Stomach (tissue), 9 donors: Measurements from ENCODE around the gene SKOR1. TPM values are rescaled to one million over a fixed set of nuclear protein-coding genes. Genes with fewer than 3 reads are reported as not detected.
A peak's percentile ranks its signal among the peaks of the same experiment; 100 is the strongest.

ENCODE experiments used
- DNase-seq, 2 donors: peaks; one replicate each; pipeline versions ENCODE4 v3.0.0 to v3.0.0-alpha.2; 2013 to 2019
- H3K27ac ChIP-seq, 5 donors: fragments of 200-600 bp in 4 of 5; sonication (generic) in 4 of 5; one replicate each; pipeline ENCODE4 v1.5.1; 2013 to 2019; ENCODE audit warnings: mild to moderate bottlenecking in 1 of 5, moderate library complexity in 1 of 5
- H3K27me3 ChIP-seq, 3 donors: fragments of 200-600 bp; sonication (generic); one replicate each; pipeline ENCODE4 v1.5.1; 2017 to 2019; ENCODE audit warnings: mixed run types in 1 of 3
- H3K36me3 ChIP-seq, 4 donors: fragments of 200-600 bp; sonication (generic); 1 replicate in 3 of 4; 2 replicates in 1 of 4; pipeline ENCODE4 v1.5.1; 2016 to 2019
- H3K4me1 ChIP-seq, 4 donors: fragments of 200-600 bp; sonication (generic); one replicate each; pipeline ENCODE4 v1.5.1; 2016 to 2019
- H3K4me3 ChIP-seq, 4 donors: fragments of 200-600 bp; sonication (generic) in 3 of 4; one replicate each; pipeline ENCODE4 v1.5.1; 2016 to 2019; ENCODE audit warnings: mild to moderate bottlenecking in 1 of 4
- H3K9me3 ChIP-seq, 4 donors: fragments of 200-600 bp; sonication (generic); one replicate each; pipeline ENCODE4 v1.5.1; 2016 to 2019
- EP300 ChIP-seq: sonication (generic); formaldehyde crosslinking; IDR thresholded peaks from one replicate; pipeline ENCODE4 v1.6.1; 2017; ENCODE audit warnings: antibody characterized with exemption
- POLR2A ChIP-seq, 4 donors: fragments of 450-650 bp; IDR thresholded peaks; one replicate each; pipeline ENCODE4 v1.6.1; 2016; ENCODE audit warnings: antibody characterized with exemption in 4 of 4, control low read depth in 2 of 4, mild to moderate bottlenecking in 1 of 4, moderate library complexity in 1 of 4
- POLR2AphosphoS5 ChIP-seq, 3 donors: sonication (generic); formaldehyde crosslinking; IDR thresholded peaks; one replicate each; pipeline ENCODE4 v1.6.1; 2016; ENCODE audit warnings: antibody characterized with exemption in 3 of 3
- WGBS, 5 donors: extraction: QIAGEN DNeasy Blood & Tissue Kit in 3 of 5; methylation state at CpG; one replicate each; pipeline versions ENCODE4 v1.1.5 to v1.1.7; 2013 to 2018; 5-methylcytosine and 5-hydroxymethylcytosine counted together
- intact Hi-C: fragments of 100-400 bp; cut with DNase I; formaldehyde crosslinking; loops from one replicate; pipeline ENCODE4 v1.15.1; 2023; ENCODE audit warnings: low total_unique reads
- polyA plus RNA-seq, 3 donors: library from polyadenylated mRNA; stranded (reverse); fragments of 200-250 nt; gene quantifications; one replicate each; pipeline ENCODE4 v1.2.3, GENCODE V29; 2013
- total RNA-seq, 5 donors: library from RNA; depleted of rRNA; stranded (reverse); fragments of >200 nt; gene quantifications; one replicate each; pipeline versions ENCODE4 v1.1.0 to v1.2.3, GENCODE V29; 2014 to 2016
- TF ChIP-seq, protein P1 (sequence below), 7 experiments: fragments of 450-650 bp in 4 of 7; fragments of 200-600 bp in 3 of 7; sonication (generic) in 3 of 7; IDR thresholded peaks; one replicate each; pipeline ENCODE4 v1.5.1; 2016 to 2019; ENCODE audit warnings: antibody characterized with exemption in 7 of 7, control low read depth in 2 of 7, mild to moderate bottlenecking in 1 of 7
- donor health status: healthy with polysubstance abuse.
- donor health status: Bipolar disorder and iron deficiency.
- donor health status: healthy.

The SKOR1 gene
- total and polyA plus RNA-seq, 8 donors: 0.14 to 5.8 (median 0.69) TPM; not detected in 2

DNA sequence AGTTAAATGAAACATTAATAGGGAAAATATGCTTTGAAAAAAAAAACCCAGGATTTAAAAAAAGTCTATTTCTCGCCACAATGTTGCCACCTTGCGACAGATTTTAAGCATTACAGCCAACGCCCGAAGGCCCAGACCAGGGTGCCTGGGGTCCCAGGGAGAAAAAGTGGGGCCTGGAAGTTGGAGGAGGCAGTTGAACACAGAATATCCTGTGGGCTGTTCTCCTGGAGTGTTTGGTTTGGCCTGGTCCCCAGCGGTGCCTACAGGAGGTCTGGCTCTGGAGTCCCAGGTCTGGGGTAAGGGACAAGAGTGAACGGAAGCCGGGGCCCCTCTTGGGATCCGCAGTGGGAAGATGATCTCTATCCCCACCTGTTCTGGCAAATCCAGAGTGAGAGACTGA is 11.2 kb downstream of the SKOR1 start:
- H3K9me3 ChIP-seq: no peaks in the 10 kb centered on the region
- H3K27ac ChIP-seq: no peak overlapping the region
- H3K4me1 ChIP-seq: peaks cover 48 to 70% (median 59%) of the 10 kb centered on the region in 4 donors
- WGBS, 5 donors: 34 to 37% (median 36%) methylated on average over 8 of the region's 8 CpGs
- peak; percentile 60 to 81 for DNase-seq
- H3K36me3 ChIP-seq: no peaks in the 10 kb centered on the region
- H3K27me3 ChIP-seq: peaks cover 17 to 48% (median 47%) of the 10 kb centered on the region in 3 donors
- no peak for TF ChIP-seq POLR2A (IDR thresholded peaks at IDR 0.05)
- TF ChIP-seq, protein P1, sequence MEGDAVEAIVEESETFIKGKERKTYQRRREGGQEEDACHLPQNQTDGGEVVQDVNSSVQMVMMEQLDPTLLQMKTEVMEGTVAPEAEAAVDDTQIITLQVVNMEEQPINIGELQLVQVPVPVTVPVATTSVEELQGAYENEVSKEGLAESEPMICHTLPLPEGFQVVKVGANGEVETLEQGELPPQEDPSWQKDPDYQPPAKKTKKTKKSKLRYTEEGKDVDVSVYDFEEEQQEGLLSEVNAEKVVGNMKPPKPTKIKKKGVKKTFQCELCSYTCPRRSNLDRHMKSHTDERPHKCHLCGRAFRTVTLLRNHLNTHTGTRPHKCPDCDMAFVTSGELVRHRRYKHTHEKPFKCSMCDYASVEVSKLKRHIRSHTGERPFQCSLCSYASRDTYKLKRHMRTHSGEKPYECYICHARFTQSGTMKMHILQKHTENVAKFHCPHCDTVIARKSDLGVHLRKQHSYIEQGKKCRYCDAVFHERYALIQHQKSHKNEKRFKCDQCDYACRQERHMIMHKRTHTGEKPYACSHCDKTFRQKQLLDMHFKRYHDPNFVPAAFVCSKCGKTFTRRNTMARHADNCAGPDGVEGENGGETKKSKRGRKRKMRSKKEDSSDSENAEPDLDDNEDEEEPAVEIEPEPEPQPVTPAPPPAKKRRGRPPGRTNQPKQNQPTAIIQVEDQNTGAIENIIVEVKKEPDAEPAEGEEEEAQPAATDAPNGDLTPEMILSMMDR (IDR thresholded peaks at IDR 0.05): peak in 5 of 7 experiments; percentile 47 to 90 (median 76)
- intact Hi-C loops: no loop called here
- peak overlapping the region; percentile 31 to 51 (median 45) for H3K4me3 ChIP-seq

DNA sequence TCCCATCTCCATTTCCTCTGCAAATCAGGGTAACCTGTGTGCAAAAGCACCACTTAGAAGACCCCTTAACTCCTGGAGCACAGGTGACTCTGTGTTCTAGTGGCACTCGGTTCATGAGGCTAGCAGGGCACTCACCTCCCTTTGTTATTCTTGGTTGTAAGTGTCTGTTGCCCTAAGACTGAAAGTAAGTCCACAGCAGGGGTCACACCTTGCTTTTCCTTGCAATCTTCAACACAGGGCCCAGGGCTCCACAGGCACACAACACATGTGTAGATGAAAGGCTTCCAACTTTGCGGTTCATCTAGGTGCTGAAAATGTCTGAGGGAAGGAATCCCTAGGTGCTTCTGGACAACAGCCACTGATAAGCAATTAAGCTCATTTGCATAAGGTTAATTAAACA is 11.6 kb downstream of the SKOR1 start:
- Histone ChIP-seq H3K27me3 (peaks cover 16 to 43% (median 42%) of the 10 kb centered on the region in 3 donors), H3K4me1 (peaks cover 50 to 71% (median 62%) of the 10 kb centered on the region in 4 donors), H3K36me3 (no peaks in the 10 kb centered on the region), H3K27ac (no peak overlapping the region), H3K9me3 (no peaks in the 10 kb centered on the region), H3K4me3 (no peak overlapping the region)
- intact Hi-C loops: no loop called here
- 70 to 84% (median 76%) methylated on average over 2 of the region's 2 CpGs for WGBS, 5 donors
- TF ChIP-seq, protein P1 (IDR thresholded peaks at IDR 0.05): no peak
- TF ChIP-seq POLR2A (IDR thresholded peaks at IDR 0.05) (no peak), EP300 (no peak)
- no peak for DNase-seq

DNA sequence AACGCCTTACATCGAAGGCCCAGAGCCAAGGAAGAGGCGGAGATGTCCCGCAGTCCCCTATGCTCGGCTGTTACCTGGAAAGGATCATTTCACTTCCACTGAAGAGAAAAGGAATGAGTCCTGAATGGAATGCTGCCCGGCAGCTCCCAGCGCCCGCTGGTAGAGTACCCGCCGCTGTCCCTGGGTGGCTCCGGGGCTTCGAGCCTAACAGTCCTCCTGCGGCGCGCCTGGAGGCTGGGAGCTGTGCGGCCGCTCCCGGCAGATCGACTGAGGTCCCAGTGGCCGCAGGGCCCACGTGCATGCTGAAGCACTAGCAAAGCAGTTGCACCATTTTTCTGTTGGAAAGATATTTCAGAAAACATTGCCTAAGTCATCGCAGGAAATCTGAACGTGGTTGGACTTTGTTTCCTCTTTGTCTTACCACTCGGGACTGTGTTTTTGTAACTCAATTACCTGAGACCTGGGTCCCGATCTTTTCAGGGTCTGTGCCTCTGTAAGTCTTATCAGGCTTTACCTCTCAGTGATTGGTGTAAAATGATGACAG is 13.6 kb downstream of the SKOR1 start:
- Histone ChIP-seq H3K9me3 (no peaks in the 10 kb centered on the region), H3K27me3 (peaks cover 0 to 24% (median 23%) of the 10 kb centered on the region in 3 donors), H3K4me1 (peaks cover 37 to 54% (median 46%) of the 10 kb centered on the region in 4 donors), H3K4me3 (peak overlapping the region; percentile 69 to 87 (median 74)), H3K27ac (peak overlapping the region; percentile 44 to 99 (median 97)), H3K36me3 (no peaks in the 10 kb centered on the region)
- DNase-seq: peak; percentile 76 to 86
- TF ChIP-seq, protein P1 (IDR thresholded peaks at IDR 0.05): peak in 1 of 7 experiments; percentile 24
- TF ChIP-seq POLR2A (IDR thresholded peaks at IDR 0.05): no peak
- no peak for TF ChIP-seq EP300
- peak in 1 of 3 donors; percentile 35 for TF ChIP-seq POLR2AphosphoS5 (IDR thresholded peaks at IDR 0.05)
- intact Hi-C loops: no loop called here
- 7 to 15% (median 10%) methylated on average over 25 of the region's 25 CpGs for WGBS, 5 donors

DNA sequence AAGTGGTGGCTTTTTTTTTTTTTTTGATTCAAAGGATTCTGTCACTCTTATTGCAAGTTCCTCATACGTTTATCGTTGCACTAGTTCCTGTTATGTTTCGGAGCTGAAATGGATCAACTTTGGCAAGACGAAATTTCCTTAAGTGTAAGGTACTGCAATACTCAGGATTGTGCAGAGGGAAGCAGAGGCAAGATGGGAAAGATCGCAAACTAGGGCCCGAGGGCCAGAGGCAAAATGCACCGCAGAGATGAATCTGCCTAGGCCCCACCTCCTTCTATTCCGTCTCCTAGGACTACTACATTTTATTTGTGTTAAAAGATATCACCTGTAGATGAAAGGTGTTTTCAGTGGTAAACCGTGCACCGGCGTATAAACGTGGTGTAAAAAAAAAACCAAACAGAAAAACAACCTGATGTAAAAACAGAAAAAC is 14.2 kb downstream of the SKOR1 start:
- peak in 1 of 2 donors; percentile 68 for DNase-seq
- H3K27ac ChIP-seq: peak overlapping the region; percentile 41 to 99 (median 97)
- TF ChIP-seq POLR2A (IDR thresholded peaks at IDR 0.05) (no peak), EP300 (no peak), POLR2AphosphoS5 (IDR thresholded peaks at IDR 0.05) (no peak)
- TF ChIP-seq, protein P1 (IDR thresholded peaks at IDR 0.05): no peak
- peaks cover 30 to 50% (median 41%) of the 10 kb centered on the region in 4 donors for H3K4me1 ChIP-seq
- H3K27me3 ChIP-seq: peaks cover 0 to 17% (median 17%) of the 10 kb centered on the region in 3 donors
- 0 to 2% (median 1%) methylated on average over 12 of the region's 12 CpGs for WGBS, 5 donors
- intact Hi-C loops: no loop called here
- H3K9me3 ChIP-seq: no peaks in the 10 kb centered on the region
- no peaks in the 10 kb centered on the region for H3K36me3 ChIP-seq
- peak overlapping the region; percentile 69 to 87 (median 74) for H3K4me3 ChIP-seq
